Measurements from ENCODE around the gene SOD2. TPM values are rescaled to one million over a fixed set of nuclear protein-coding genes. Genes with fewer than 3 reads are reported as not detected.

The SOD2 gene
- total RNA-seq, 2 donors from 2014 or later: 243 to 555 TPM

GRCh38 chr6:159654483-159655098 lies 38.5 kb downstream of the SOD2 start:
- Histone ChIP-seq H3K27me3 (no peaks in the 10 kb centered on the region), H3K4me1 (no peaks in the 10 kb centered on the region), H3K9me3 (no peaks in the 10 kb centered on the region), H3K36me3 (no peaks in the 10 kb centered on the region), H3K4me3 (no peak overlapping the region), H3K27ac (no peak overlapping the region)
- no peak for DNase-seq (ENCODE audit: low spot score)
- TF ChIP-seq CTCF (IDR thresholded peaks at IDR 0.05): peak; percentile 30 to 75

- no peak for TF ChIP-seq CTCF (IDR thresholded peaks at IDR 0.05)
- H3K27ac ChIP-seq: no peak overlapping the region
- H3K9me3 ChIP-seq: no peaks in the 10 kb centered on the region
- no peaks in the 10 kb centered on the region for H3K4me1 ChIP-seq
- no peaks in the 10 kb centered on the region for H3K36me3 ChIP-seq
- H3K27me3 ChIP-seq: no peaks in the 10 kb centered on the region
- no peak overlapping the region for H3K4me3 ChIP-seq
- no peak for DNase-seq (ENCODE audit: low spot score)
These were observed 42.7 kb downstream of the SOD2 start for GRCh38 chr6:159650314-159650713.

DNA sequence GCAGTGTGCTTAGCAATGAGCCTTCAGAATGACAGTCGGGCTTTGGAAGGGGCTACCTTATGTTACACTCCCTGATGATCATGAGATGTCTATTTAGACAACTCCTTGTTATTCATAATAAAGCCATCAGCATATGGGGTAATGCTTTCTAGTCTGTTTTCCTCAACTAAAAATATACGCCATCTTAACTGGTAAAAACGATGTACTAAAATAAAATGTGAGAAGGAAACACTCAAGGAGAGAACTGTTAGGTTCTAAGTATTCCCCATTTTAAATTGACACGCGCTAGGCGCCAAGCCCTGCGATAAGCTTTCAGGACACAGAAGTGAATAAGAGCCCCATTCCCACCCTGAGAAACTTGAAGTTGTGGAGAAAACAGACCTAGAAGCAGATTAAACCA lies 43.6 kb downstream of the SOD2 start:
- Histone ChIP-seq H3K4me3 (no peak overlapping the region), H3K9me3 (no peaks in the 10 kb centered on the region), H3K27ac (no peak overlapping the region), H3K36me3 (no peaks in the 10 kb centered on the region), H3K4me1 (no peaks in the 10 kb centered on the region), H3K27me3 (no peaks in the 10 kb centered on the region)
- DNase-seq (ENCODE audit: low spot score): no peak
- TF ChIP-seq CTCF (IDR thresholded peaks at IDR 0.05): no peak

- Histone ChIP-seq H3K4me3 (no peak overlapping the region), H3K27ac (no peak overlapping the region), H3K4me1 (no peaks in the 10 kb centered on the region), H3K36me3 (no peaks in the 10 kb centered on the region), H3K9me3 (no peaks in the 10 kb centered on the region), H3K27me3 (no peaks in the 10 kb centered on the region)
- no peak for DNase-seq (ENCODE audit: low spot score)
- no peak for TF ChIP-seq CTCF (IDR thresholded peaks at IDR 0.05)
These were observed 46.3 kb downstream of the SOD2 start for GRCh38 chr6:159646733-159647132.

- no peak overlapping the region for H3K4me3 ChIP-seq
- no peaks in the 10 kb centered on the region for H3K4me1 ChIP-seq
- H3K9me3 ChIP-seq: no peaks in the 10 kb centered on the region
- no peaks in the 10 kb centered on the region for H3K36me3 ChIP-seq
- TF ChIP-seq CTCF (IDR thresholded peaks at IDR 0.05): no peak
- H3K27ac ChIP-seq: no peak overlapping the region
- no peaks in the 10 kb centered on the region for H3K27me3 ChIP-seq
- DNase-seq (ENCODE audit: low spot score): no peak
These were observed 46.9 kb downstream of the SOD2 start for GRCh38 chr6:159646116-159646515.

DNA sequence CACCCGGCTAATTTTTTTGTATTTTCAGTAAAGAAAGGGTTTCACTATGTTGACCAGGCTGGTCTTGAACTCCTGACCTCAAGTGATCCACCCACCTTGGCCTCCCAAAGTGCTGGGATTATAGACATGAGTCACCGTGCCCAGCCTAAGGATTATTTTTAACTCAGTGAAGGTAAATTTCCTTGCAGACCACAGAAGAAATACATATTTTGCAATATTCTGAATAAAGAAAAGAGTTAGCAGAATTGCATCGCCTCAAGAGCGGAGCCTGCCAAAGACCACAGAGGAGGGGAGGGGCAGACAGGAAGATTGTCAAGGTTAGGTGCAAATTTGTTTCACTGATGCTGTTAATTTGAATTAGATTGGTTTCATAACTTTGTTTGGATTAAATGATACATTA lies 47.4 kb downstream of the SOD2 start:
- DNase-seq (ENCODE audit: low spot score): no peak
- Histone ChIP-seq H3K36me3 (no peaks in the 10 kb centered on the region), H3K4me3 (no peak overlapping the region), H3K27me3 (no peaks in the 10 kb centered on the region), H3K27ac (no peak overlapping the region), H3K9me3 (no peaks in the 10 kb centered on the region), H3K4me1 (no peaks in the 10 kb centered on the region)
- no peak for TF ChIP-seq CTCF (IDR thresholded peaks at IDR 0.05)
